ENCODE results near the gene ZNF275. TPM values are rescaled to one million over a fixed set of nuclear protein-coding genes. Genes with fewer than 3 reads are reported as not detected.

ZNF275 gene
- total RNA-seq, 1 donor from 2014 or later, result 7.5 TPM

DNA sequence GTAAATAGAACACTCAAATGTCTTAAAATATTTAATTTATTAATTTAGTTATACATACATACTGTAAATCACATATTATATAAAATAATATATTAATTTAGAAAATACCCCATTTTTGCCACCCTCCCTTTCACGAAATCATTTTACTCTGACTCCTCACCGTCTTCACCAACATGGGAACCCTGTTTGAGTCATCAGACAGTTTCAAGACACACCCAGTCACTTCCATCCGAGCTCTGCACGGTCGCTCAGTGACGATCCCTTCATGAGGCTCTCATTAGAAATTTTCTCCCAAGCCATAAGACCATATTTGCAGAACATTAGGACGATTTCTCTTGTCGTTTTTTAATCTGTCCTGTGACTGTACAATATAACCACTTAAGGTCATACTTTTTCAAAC is 14.5 kb downstream of the ZNF275 start:
- Histone ChIP-seq H3K4me2 (no peak overlapping the region), H3K4me3 (no peak overlapping the region), H3K9me3 (ENCODE audit: low read depth) (no peaks in the 10 kb centered on the region), H3K9ac (no peak overlapping the region), H3K36me3 (no peaks in the 10 kb centered on the region), H2AFZ (replicated peaks) (no peak overlapping the region), H3K4me1 (no peaks in the 10 kb centered on the region), H3F3A (ENCODE audit: low read depth) (no peaks in the 10 kb centered on the region), H3K79me2 (ENCODE audit: low read depth) (no peaks in the 10 kb centered on the region), H3K27ac (no peak overlapping the region), H4K20me1 (ENCODE audit: low read depth) (no peaks in the 10 kb centered on the region), H3K27me3 (no peaks in the 10 kb centered on the region)
- TF ChIP-seq EZH2 (IDR thresholded peaks at IDR 0.05) (no peak), EZH2phosphoT487 (IDR thresholded peaks at IDR 0.05) (no peak)
- TF ChIP-seq, protein P1, sequence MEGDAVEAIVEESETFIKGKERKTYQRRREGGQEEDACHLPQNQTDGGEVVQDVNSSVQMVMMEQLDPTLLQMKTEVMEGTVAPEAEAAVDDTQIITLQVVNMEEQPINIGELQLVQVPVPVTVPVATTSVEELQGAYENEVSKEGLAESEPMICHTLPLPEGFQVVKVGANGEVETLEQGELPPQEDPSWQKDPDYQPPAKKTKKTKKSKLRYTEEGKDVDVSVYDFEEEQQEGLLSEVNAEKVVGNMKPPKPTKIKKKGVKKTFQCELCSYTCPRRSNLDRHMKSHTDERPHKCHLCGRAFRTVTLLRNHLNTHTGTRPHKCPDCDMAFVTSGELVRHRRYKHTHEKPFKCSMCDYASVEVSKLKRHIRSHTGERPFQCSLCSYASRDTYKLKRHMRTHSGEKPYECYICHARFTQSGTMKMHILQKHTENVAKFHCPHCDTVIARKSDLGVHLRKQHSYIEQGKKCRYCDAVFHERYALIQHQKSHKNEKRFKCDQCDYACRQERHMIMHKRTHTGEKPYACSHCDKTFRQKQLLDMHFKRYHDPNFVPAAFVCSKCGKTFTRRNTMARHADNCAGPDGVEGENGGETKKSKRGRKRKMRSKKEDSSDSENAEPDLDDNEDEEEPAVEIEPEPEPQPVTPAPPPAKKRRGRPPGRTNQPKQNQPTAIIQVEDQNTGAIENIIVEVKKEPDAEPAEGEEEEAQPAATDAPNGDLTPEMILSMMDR (IDR thresholded peaks at IDR 0.05), result no peak
- Mint-ChIP-seq H3K9me3 (peaks cover 24% of the 10 kb centered on the region), H3K36me3 (peaks cover 27% of the 10 kb centered on the region), H3K27me3 (ENCODE audit: insufficient read depth, low read depth) (peaks cover 2% of the 10 kb centered on the region), H3K4me3 (no peak overlapping the region), H3K27ac (no peak overlapping the region), H3K4me1 (no peaks in the 10 kb centered on the region)
- DNase-seq (ENCODE audit: low spot score), result no peak

DNA sequence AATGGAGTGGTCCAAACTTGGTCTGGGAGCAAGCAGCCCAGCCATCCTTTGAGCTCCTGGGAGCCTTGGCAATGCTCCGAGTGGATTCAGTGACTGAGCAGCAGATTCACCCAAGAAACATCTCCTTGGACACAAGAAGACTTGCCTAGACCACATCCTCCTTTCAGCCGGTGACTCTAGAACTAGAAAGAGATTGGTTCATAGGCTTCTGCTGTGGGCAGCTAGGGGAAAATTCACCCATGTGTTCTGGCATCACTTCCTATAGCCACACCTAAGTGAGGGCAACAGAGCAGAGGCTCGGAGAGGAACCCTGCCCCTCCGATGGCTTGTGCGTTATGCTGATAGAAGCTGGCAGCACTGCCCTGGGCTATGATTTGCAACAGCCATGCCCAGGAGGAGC is 16.0 kb downstream of the ZNF275 start:
- H3K4me2 ChIP-seq, result no peak overlapping the region
- H3K4me1 ChIP-seq, result no peaks in the 10 kb centered on the region
- H3K79me2 ChIP-seq (ENCODE audit: low read depth), result no peaks in the 10 kb centered on the region
- H4K20me1 ChIP-seq (ENCODE audit: low read depth), result no peaks in the 10 kb centered on the region
- no peaks in the 10 kb centered on the region for H3K36me3 ChIP-seq
- peaks cover 30% of the 10 kb centered on the region for H3K9me3 Mint-ChIP-seq
- H3K27me3 ChIP-seq, result no peaks in the 10 kb centered on the region
- no peaks in the 10 kb centered on the region for H3K4me1 Mint-ChIP-seq
- no peak for DNase-seq (ENCODE audit: low spot score)
- no peaks in the 10 kb centered on the region for H3K9me3 ChIP-seq (ENCODE audit: low read depth)
- no peak overlapping the region for H3K4me3 Mint-ChIP-seq
- peaks cover 2% of the 10 kb centered on the region for H3K27me3 Mint-ChIP-seq (ENCODE audit: insufficient read depth, low read depth)
- no peak overlapping the region for H3K9ac ChIP-seq
- H3K36me3 Mint-ChIP-seq, result peaks cover 20% of the 10 kb centered on the region
- H3K27ac ChIP-seq, result no peak overlapping the region
- no peaks in the 10 kb centered on the region for H3F3A ChIP-seq (ENCODE audit: low read depth)
- H3K4me3 ChIP-seq, result no peak overlapping the region
- H3K27ac Mint-ChIP-seq, result no peak overlapping the region
- TF ChIP-seq, protein P1 (IDR thresholded peaks at IDR 0.05), result no peak
- TF ChIP-seq EZH2 (IDR thresholded peaks at IDR 0.05) (no peak), EZH2phosphoT487 (IDR thresholded peaks at IDR 0.05) (no peak)
- H2AFZ ChIP-seq (replicated peaks), result no peak overlapping the region

DNA sequence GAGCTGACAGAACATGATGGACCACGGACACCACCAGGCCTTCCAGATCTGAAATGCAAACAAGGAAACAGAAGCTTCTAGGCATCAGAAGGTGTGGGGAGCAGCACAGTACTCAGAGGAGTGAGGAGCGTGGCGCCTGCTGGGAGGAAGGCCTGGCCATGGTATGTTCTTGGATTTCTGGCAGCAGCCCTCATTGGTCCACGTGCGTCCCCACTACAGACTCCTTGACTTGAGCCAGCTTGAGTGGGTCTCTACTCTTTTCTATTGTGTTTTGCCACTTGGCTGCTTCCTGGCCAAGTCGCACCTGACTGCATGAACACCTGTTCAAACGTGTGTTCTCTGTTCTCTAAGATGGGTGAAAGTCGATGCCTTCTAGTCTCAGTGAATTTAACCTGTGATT is 18.0 kb downstream of the ZNF275 start:
- peaks cover under 1% of the 10 kb centered on the region for H3K27me3 Mint-ChIP-seq (ENCODE audit: insufficient read depth, low read depth)
- Histone ChIP-seq H3K4me3 (no peak overlapping the region), H3K4me2 (no peak overlapping the region), H3K27ac (no peak overlapping the region), H3K4me1 (no peaks in the 10 kb centered on the region), H3K36me3 (no peaks in the 10 kb centered on the region), H3K9me3 (ENCODE audit: low read depth) (no peaks in the 10 kb centered on the region), H3K9ac (no peak overlapping the region), H4K20me1 (ENCODE audit: low read depth) (no peaks in the 10 kb centered on the region), H3F3A (ENCODE audit: low read depth) (no peaks in the 10 kb centered on the region), H3K79me2 (ENCODE audit: low read depth) (no peaks in the 10 kb centered on the region), H3K27me3 (no peaks in the 10 kb centered on the region), H2AFZ (replicated peaks) (no peak overlapping the region)
- DNase-seq (ENCODE audit: low spot score), result no peak
- no peaks in the 10 kb centered on the region for H3K4me1 Mint-ChIP-seq
- TF ChIP-seq, protein P1 (IDR thresholded peaks at IDR 0.05), result no peak
- TF ChIP-seq EZH2phosphoT487 (IDR thresholded peaks at IDR 0.05), result no peak
- no peak overlapping the region for H3K4me3 Mint-ChIP-seq
- H3K36me3 Mint-ChIP-seq, result peaks cover 14% of the 10 kb centered on the region
- H3K9me3 Mint-ChIP-seq, result peaks cover 34% of the 10 kb centered on the region
- H3K27ac Mint-ChIP-seq, result no peak overlapping the region
